LNCAP (cell line): ENCODE measurements around the gene C20orf173.

Experiments
- TF ChIP-seq, protein P1 (sequence below): fragments of 450-650 bp; IDR thresholded peaks from 2 replicates; pipeline ENCODE4 v1.5.1; 2017; ENCODE audit warnings: mild to moderate bottlenecking

Gene C20orf173

DNA sequence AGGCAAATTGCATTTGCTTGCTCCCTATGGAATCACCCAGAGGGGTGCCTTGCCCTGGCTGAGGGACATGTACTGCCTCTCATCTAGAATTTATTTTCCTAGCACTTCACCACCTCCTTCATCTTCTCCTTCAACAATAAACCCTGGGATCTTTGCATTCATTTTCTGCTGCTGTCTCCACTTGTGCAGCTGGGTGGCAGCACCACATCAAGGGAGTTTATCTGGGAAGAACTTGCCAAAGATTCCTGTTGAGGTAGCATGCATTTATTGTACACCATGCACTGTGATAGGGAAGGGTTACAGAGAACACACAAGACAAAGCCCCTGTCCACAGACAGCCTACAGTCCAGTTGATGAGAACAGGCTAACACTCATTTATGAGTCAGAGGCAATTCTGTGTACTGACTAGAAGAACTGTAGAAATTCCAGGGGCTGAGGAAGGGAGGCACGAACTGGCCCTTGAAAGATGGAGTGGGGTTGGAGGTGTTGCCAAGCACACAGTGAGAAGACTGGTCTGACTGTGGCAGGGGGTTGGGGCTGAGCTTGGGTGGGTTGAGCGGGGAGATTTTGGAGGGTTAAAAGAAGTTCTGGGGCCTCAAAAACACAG lies 17.5 kb downstream of the C20orf173 start:
- TF ChIP-seq, protein P1, sequence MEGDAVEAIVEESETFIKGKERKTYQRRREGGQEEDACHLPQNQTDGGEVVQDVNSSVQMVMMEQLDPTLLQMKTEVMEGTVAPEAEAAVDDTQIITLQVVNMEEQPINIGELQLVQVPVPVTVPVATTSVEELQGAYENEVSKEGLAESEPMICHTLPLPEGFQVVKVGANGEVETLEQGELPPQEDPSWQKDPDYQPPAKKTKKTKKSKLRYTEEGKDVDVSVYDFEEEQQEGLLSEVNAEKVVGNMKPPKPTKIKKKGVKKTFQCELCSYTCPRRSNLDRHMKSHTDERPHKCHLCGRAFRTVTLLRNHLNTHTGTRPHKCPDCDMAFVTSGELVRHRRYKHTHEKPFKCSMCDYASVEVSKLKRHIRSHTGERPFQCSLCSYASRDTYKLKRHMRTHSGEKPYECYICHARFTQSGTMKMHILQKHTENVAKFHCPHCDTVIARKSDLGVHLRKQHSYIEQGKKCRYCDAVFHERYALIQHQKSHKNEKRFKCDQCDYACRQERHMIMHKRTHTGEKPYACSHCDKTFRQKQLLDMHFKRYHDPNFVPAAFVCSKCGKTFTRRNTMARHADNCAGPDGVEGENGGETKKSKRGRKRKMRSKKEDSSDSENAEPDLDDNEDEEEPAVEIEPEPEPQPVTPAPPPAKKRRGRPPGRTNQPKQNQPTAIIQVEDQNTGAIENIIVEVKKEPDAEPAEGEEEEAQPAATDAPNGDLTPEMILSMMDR = peak; percentile 67

- TF ChIP-seq, protein P1 = no peak
Measured at GRCh38 chr20:35510951-35511735, 18.3 kb downstream of the C20orf173 start.

- TF ChIP-seq, protein P1 = no peak
Measured at GRCh38 chr20:35508493-35509218, 20.8 kb downstream of the C20orf173 start.

GRCh38 chr20:35506872-35507638 lies 22.4 kb downstream of the C20orf173 start:
- TF ChIP-seq, protein P1 = no peak

- TF ChIP-seq, protein P1 = no peak
Measured at GRCh38 chr20:35506179-35506578, 23.3 kb downstream of the C20orf173 start.

GRCh38 chr20:35504751-35505150 lies 24.7 kb downstream of the C20orf173 start:
- TF ChIP-seq, protein P1 = no peak

- TF ChIP-seq, protein P1 = no peak
Measured at GRCh38 chr20:35503841-35504561, 25.5 kb downstream of the C20orf173 start.
